HepG2 (cell line): Measurements from ENCODE around the gene CHMP5. TPM values are rescaled to one million over a fixed set of nuclear protein-coding genes. Genes with fewer than 3 reads are reported as not detected.

ENCODE experiments used
- BRD4 ChIP-seq: sonication (generic); formaldehyde crosslinking; IDR thresholded peaks from 2 replicates; pipeline ENCODE4 v1.4.0; 2020; ENCODE audit warnings: missing genetic modification reagents
- ELF3 ChIP-seq: IDR thresholded peaks from 2 replicates; pipeline ENCODE4 v1.6.1; 2016; ENCODE audit warnings: missing genetic modification reagents, missing compliant biosample characterization
- ETV5 ChIP-seq: IDR thresholded peaks from 2 replicates; pipeline ENCODE4 v1.6.1; 2018; ENCODE audit warnings: missing biosample characterization, missing genetic modification reagents, inconsistent platforms, borderline replicate concordance
- FIP1L1 ChIP-seq: fragments of 200-400 bp; formaldehyde crosslinking; IDR thresholded peaks from 2 replicates; pipeline ENCODE4 v1.6.1; 2018; ENCODE audit warnings: low read depth, mild to moderate bottlenecking, low read length, moderate library complexity, borderline replicate concordance; ENCODE audit not compliant: insufficient read depth
- GATA4 ChIP-seq: sonication (generic); IDR thresholded peaks from 2 replicates; pipeline ENCODE4 v1.6.1; 2016; ENCODE audit warnings: antibody characterized with exemption, low read depth, borderline replicate concordance
- GFI1 ChIP-seq: sonication (generic); formaldehyde crosslinking; IDR thresholded peaks from 2 replicates; pipeline ENCODE4 v1.5.0; 2020; ENCODE audit warnings: missing genetic modification reagents, mild to moderate bottlenecking, borderline replicate concordance
- HOXD1 ChIP-seq: sonication (generic); formaldehyde crosslinking; IDR thresholded peaks from 2 replicates; pipeline ENCODE4 v1.5.0; 2020; ENCODE audit warnings: missing genetic modification reagents
- JDP2 ChIP-seq: sonication (generic); formaldehyde crosslinking; IDR thresholded peaks from 2 replicates; pipeline ENCODE4 v1.8.1; 2022; ENCODE audit warnings: missing genetic modification reagents, borderline replicate concordance
- MTF1 ChIP-seq: sonication (generic); formaldehyde crosslinking; IDR thresholded peaks from 2 replicates; pipeline ENCODE4 v1.5.0; 2020; ENCODE audit warnings: missing genetic modification reagents
- NR1H2 ChIP-seq: sonication (generic); formaldehyde crosslinking; IDR thresholded peaks from 2 replicates; pipeline ENCODE4 v1.8.1; 2022; ENCODE audit warnings: low read depth, missing genetic modification reagents, borderline replicate concordance
- RBAK ChIP-seq: sonication (generic); formaldehyde crosslinking; IDR thresholded peaks from 2 replicates; pipeline ENCODE4 v1.5.1; 2020; ENCODE audit warnings: mild to moderate bottlenecking, missing genetic modification reagents
- RBM39 ChIP-seq: fragments of 200-400 bp; formaldehyde crosslinking; IDR thresholded peaks from one replicate; pipeline ENCODE4 v1.6.1; 2018; ENCODE audit warnings: antibody characterized with exemption, mild to moderate bottlenecking, low read depth, low read length; ENCODE audit not compliant: poor library complexity, severe bottlenecking
- SPEN ChIP-seq: sonication (generic); formaldehyde crosslinking; IDR thresholded peaks from 2 replicates; pipeline ENCODE4 v1.5.1; 2020; ENCODE audit warnings: low read depth, mild to moderate bottlenecking, missing genetic modification reagents
- ZNF160 ChIP-seq: sonication (generic); formaldehyde crosslinking; IDR thresholded peaks from 2 replicates; pipeline ENCODE4 v1.8.0; 2022; ENCODE audit warnings: mild to moderate bottlenecking, inconsistent platforms, missing genetic modification reagents
- ZNF30 ChIP-seq: sonication (generic); formaldehyde crosslinking; IDR thresholded peaks from 2 replicates; pipeline ENCODE4 v1.5.0; 2020; ENCODE audit warnings: mild to moderate bottlenecking, missing genetic modification reagents
- ZNF326 ChIP-seq: sonication (generic); formaldehyde crosslinking; IDR thresholded peaks from 2 replicates; pipeline ENCODE4 v1.4.0; 2020; ENCODE audit warnings: missing genetic modification reagents, borderline replicate concordance
- ZNF446 ChIP-seq: sonication (generic); formaldehyde crosslinking; IDR thresholded peaks from 2 replicates; pipeline ENCODE4 v1.5.0; 2020; ENCODE audit warnings: mild to moderate bottlenecking, missing genetic modification reagents
- ZNF570 ChIP-seq: sonication (generic); formaldehyde crosslinking; IDR thresholded peaks from 2 replicates; pipeline ENCODE4 v1.4.0; 2020; ENCODE audit warnings: mild to moderate bottlenecking, missing genetic modification reagents, borderline replicate concordance
- ZNF790 ChIP-seq: sonication (generic); formaldehyde crosslinking; IDR thresholded peaks from 2 replicates; pipeline ENCODE4 v1.8.0; 2022; ENCODE audit warnings: missing genetic modification reagents, mild to moderate bottlenecking, borderline replicate concordance
- polyA plus RNA-seq, 8 experiments: library from polyadenylated mRNA; depleted of rRNA in 3 of 8; stranded (reverse) in 7 of 8; unstranded in 1 of 8; fragments of >200 nt; fragmentation: Illumina TruSeq in 4 of 8; extraction: Trizol in 4 of 8; gene quantifications; 2 replicates each; pipeline versions ENCODE4 v1.2.1 to v1.2.3, GENCODE V29; 2011 to 2016; ENCODE audit warnings: low read depth in 4 of 8, missing spikeins in 1 of 8, mixed read lengths in 1 of 8; ENCODE audit not compliant: insufficient read depth in 1 of 8
- total RNA-seq, 5 experiments: library from RNA; depleted of rRNA; stranded (reverse); fragments of >200 nt; fragmentation: Illumina TruSeq; extraction: Trizol; gene quantifications; 2 replicates each; pipeline ENCODE4 v1.2.3, GENCODE V29; 2016; ENCODE audit warnings: low read depth in 1 of 5
- TF ChIP-seq, protein P1 (sequence below): sonication (generic); formaldehyde crosslinking; IDR thresholded peaks from 2 replicates; pipeline ENCODE4 v1.4.0; 2020; ENCODE audit warnings: mild to moderate bottlenecking, missing genetic modification reagents
- TF ChIP-seq, protein P2 (sequence below): IDR thresholded peaks from 2 replicates; pipeline ENCODE4 v1.6.1; 2012; ENCODE audit warnings: low read length, improper control_type of control experiment
- TF ChIP-seq, protein P3 (sequence below): sonication (generic); formaldehyde crosslinking; IDR thresholded peaks from 2 replicates; pipeline ENCODE4 v1.4.0; 2020; ENCODE audit warnings: missing genetic modification reagents
- TF ChIP-seq, protein P4 (sequence below): sonication (generic); formaldehyde crosslinking; IDR thresholded peaks from 2 replicates; pipeline ENCODE4 v1.4.0; 2020; ENCODE audit warnings: missing genetic modification reagents

The CHMP5 gene
- total and polyA plus RNA-seq, 2 of the 13 experiments (the other 11 are each of a cell fraction or from before 2014, with no cell fraction given): 46.0 to 57.3 TPM

DNA sequence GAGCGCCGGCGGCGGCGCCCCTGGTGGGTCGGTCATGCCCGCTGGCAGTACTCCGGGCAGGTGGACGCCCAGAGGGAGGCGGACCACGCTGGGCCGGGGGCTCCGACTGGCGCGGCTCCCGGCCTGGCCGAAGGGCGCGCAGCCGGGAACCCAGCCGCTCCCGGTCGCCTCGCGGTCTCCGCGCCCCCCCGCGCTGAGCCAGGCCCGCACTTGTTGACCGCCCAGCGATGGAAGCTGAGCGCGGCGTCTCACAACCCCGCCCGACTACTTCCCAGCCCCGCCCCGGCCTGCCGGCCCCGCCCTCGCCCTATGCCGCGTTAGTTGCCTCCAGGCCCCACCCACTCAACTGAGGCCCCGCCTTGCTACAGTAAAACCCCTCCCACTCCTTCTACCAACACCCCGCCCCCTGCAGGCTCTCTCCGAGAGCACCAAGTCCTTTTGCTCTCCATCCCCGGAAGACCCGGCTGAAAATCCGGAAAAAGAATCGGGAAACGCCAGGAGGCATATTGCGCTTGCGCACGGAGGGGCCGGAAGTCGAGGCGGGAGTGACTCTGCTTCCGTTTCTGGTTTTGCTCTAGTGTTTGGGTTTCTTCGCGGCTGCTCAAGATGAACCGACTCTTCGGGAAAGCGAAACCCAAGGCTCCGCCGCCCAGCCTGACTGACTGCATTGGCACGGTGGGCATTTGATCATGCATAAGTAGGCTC lies at the start of gene CHMP5, which contains the start of gene BAG1 (continued):
- no peak for TF ChIP-seq NR1H2 (CRISPR knock-in tag)
- TF ChIP-seq, protein P1, sequence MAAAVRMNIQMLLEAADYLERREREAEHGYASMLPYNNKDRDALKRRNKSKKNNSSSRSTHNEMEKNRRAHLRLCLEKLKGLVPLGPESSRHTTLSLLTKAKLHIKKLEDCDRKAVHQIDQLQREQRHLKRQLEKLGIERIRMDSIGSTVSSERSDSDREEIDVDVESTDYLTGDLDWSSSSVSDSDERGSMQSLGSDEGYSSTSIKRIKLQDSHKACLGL (CRISPR knock-in tag): no peak
- no peak for TF ChIP-seq RBAK (CRISPR knock-in tag)
- TF ChIP-seq, protein P2, sequence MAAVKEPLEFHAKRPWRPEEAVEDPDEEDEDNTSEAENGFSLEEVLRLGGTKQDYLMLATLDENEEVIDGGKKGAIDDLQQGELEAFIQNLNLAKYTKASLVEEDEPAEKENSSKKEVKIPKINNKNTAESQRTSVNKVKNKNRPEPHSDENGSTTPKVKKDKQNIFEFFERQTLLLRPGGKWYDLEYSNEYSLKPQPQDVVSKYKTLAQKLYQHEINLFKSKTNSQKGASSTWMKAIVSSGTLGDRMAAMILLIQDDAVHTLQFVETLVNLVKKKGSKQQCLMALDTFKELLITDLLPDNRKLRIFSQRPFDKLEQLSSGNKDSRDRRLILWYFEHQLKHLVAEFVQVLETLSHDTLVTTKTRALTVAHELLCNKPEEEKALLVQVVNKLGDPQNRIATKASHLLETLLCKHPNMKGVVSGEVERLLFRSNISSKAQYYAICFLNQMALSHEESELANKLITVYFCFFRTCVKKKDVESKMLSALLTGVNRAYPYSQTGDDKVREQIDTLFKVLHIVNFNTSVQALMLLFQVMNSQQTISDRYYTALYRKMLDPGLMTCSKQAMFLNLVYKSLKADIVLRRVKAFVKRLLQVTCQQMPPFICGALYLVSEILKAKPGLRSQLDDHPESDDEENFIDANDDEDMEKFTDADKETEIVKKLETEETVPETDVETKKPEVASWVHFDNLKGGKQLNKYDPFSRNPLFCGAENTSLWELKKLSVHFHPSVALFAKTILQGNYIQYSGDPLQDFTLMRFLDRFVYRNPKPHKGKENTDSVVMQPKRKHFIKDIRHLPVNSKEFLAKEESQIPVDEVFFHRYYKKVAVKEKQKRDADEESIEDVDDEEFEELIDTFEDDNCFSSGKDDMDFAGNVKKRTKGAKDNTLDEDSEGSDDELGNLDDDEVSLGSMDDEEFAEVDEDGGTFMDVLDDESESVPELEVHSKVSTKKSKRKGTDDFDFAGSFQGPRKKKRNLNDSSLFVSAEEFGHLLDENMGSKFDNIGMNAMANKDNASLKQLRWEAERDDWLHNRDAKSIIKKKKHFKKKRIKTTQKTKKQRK: no peak
- peak; percentile 57 for TF ChIP-seq SPEN (CRISPR knock-in tag)
- TF ChIP-seq ZNF570 (CRISPR knock-in tag): no peak
- TF ChIP-seq ZNF30 (CRISPR knock-in tag): no peak
- TF ChIP-seq ELF3: peak; percentile 55; the same call in 1 of the 2 replicates
- TF ChIP-seq BRD4 (CRISPR knock-in tag): no peak
- TF ChIP-seq ETV5 (CRISPR knock-in tag): peak; percentile 74
- TF ChIP-seq, protein P3, sequence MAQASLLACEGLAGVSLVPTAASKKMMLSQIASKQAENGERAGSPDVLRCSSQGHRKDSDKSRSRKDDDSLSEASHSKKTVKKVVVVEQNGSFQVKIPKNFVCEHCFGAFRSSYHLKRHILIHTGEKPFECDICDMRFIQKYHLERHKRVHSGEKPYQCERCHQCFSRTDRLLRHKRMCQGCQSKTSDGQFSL (CRISPR knock-in tag): 0 out of 2 replicates have a peak, but pooled peaks have one; percentile 55
- TF ChIP-seq MTF1 (CRISPR knock-in tag): no peak
- no peak for TF ChIP-seq ZNF326
- TF ChIP-seq GFI1 (CRISPR knock-in tag): peak; percentile 34; the same call in 1 of the 2 replicates
- no peak for TF ChIP-seq ZNF160 (CRISPR knock-in tag)
- TF ChIP-seq GATA4: no peak
- no peak for TF ChIP-seq RBM39
- no peak for TF ChIP-seq HOXD1
- TF ChIP-seq JDP2 (CRISPR knock-in tag): no peak
- TF ChIP-seq FIP1L1: no peak
- no peak; the same call in 1 of the 2 replicates for TF ChIP-seq ZNF790 (CRISPR knock-in tag)
- TF ChIP-seq, protein P4, sequence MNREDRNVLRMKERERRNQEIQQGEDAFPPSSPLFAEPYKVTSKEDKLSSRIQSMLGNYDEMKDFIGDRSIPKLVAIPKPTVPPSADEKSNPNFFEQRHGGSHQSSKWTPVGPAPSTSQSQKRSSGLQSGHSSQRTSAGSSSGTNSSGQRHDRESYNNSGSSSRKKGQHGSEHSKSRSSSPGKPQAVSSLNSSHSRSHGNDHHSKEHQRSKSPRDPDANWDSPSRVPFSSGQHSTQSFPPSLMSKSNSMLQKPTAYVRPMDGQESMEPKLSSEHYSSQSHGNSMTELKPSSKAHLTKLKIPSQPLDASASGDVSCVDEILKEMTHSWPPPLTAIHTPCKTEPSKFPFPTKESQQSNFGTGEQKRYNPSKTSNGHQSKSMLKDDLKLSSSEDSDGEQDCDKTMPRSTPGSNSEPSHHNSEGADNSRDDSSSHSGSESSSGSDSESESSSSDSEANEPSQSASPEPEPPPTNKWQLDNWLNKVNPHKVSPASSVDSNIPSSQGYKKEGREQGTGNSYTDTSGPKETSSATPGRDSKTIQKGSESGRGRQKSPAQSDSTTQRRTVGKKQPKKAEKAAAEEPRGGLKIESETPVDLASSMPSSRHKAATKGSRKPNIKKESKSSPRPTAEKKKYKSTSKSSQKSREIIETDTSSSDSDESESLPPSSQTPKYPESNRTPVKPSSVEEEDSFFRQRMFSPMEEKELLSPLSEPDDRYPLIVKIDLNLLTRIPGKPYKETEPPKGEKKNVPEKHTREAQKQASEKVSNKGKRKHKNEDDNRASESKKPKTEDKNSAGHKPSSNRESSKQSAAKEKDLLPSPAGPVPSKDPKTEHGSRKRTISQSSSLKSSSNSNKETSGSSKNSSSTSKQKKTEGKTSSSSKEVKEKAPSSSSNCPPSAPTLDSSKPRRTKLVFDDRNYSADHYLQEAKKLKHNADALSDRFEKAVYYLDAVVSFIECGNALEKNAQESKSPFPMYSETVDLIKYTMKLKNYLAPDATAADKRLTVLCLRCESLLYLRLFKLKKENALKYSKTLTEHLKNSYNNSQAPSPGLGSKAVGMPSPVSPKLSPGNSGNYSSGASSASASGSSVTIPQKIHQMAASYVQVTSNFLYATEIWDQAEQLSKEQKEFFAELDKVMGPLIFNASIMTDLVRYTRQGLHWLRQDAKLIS: no peak
- TF ChIP-seq ZNF446 (CRISPR knock-in tag): no peak; the same call in 1 of the 2 replicates
